Activated naive CD4-positive, alpha-beta T cell treated with Interleukin-2 at 50 U/mL for 16 hours (primary cell): ENCODE measurements around the gene ARHGAP40.
"Not testable (repeated sequence)": the region's sequence is repeated elsewhere in the genome, so short reads cannot be mapped to it uniquely, and the experiment has no call there.

ENCODE experiments used
- DNase-seq: peaks from one replicate; pipeline ENCODE4 v3.0.0-alpha.2; 2020

ARHGAP40 gene

DNA sequence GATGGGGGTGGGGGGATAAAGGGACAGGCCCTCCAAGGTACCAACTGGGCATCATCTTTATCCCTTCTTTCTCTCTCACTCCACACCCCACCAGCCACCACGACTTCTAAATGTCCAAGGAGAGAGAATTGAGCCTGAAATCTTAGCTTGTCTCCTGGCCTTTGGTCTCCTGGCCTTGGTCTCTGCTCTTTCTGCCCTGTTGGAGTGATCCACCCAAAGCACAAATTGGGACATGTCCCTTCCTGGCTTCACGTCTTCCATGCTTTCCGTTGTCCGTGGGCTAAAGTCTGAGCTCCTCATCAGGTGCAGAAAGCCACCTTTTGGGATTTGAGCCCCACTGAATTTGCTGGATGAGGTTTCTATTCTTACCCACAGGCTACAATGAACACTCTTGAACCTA, 12.3 kb upstream of the ARHGAP40 start:
- no peak for DNase-seq

DNA sequence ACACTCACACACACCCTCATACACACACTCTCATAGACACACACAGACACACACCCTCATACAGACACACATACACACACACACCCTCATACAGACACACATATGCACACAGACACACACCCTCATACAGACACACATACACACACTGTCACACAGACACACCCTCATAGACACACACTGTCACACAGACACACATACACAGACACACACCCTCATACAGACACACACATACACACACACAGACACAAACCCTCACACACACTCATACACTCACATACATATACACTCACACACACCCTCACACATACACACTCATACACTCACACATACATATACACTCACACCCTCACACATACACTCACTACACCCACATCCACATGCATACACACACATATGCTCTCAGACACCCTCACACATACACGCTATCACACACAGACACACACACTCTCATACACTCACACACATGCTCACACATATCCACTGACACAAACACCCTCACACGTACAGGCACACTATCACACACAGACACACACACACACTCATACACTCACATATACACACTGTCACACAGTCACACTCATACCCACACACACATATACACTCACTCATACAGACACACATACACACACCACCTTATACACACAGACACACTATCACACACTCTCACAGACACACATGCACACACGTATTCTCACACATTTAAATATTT, 11.5 kb upstream of the ARHGAP40 start:
- no peak for DNase-seq

DNA sequence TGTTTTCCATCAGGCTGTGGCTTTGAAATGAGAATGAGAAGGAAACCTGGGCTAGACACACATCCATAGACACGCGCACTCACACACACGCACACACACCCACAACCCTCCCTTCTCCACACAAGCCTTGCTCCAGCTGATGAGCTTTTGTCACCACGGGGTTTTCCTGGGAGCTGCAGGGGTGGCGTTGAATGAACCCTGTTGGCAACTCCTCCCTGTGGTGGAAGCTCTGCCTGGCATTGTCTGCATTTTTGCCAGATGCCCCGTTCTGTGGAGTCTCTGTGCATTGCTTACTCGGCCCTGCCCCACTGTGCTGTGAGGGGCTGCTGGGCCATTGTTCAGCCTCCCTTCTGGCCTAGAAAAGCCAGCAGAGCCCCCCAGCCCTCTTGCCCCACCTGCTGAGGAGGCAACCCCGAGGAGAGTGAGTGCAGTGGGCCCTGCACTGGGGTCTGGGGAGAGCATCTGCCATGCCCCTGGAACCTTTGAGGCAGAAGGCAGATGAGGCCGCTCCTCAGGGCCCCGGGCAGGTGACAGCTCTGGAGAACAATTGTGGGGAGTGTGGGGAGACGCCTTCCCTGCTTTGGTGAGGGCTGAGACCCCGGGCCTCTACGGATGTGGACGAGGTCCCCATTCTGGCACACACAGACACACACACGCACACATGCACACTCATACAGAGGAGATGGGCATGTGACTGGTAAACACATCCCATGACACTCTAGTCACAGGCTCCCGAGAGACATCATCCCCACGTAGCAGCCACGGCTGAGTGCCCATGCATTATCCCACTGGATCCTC, 10.7 kb upstream of the ARHGAP40 start:
- DNase-seq = no peak

DNA sequence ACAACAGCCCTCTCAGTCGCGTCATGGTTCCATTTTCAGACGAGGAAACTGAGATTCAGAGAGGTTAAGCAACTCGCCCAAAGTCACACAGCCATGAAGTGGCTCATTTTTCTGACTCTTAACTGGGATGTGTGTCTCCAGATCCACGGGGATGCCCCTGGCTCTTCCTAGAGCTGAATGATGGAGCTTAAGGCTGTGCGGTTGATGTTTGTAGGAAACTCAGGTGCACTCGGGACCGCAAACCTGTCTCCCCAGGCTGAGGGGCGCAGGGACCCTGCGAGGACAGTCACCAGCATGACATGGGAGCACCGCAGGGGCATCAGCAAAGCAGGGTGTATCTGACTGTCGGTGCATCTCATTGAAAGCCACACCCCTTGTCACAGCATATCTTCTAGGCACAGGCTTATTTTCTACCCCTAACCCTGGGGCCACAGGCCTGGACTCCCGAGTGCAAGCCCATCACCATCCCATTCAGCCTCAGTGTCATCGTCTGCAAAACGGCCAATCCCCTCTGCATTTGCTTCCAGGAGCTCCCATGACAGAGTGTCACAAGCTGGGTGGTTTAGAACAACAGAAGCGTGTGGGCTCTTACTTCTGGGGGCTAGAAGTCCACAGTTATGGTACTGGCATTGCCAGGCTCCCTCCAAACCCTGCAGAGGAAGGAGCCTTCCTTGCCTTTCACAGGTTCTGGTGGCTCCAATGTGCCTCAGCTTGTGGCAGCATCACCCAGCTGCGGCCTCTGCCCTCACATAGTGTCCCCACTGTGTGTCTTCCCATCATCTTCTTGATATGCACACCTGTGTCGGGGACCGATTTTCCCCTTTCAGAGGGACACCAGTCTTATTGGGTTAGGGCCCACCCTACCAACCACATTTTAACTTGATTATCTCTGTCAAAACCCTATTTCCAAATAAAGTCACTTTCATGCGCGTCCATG, 9.9 kb upstream of the ARHGAP40 start:
- no peak for DNase-seq

DNA sequence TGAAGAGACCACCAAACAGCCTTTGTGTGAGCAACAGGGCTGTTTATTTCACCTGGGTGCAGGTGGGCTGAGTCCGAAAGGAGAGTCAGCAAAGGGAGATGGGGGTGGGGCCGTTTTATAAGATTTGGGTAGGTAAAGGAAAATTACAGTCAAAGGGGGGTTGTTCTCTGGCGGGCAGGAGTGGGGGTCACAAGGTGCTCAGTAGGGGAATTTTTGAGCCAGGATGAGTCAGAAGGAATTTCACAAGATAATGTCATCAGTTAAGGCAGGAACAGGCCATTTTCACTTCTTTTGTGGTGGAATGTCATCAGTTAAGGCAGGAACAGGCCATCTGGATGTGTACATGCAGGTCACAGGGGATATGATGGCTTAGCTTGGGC, 9.2 kb upstream of the ARHGAP40 start:
- DNase-seq = not testable (repeated sequence)

DNA sequence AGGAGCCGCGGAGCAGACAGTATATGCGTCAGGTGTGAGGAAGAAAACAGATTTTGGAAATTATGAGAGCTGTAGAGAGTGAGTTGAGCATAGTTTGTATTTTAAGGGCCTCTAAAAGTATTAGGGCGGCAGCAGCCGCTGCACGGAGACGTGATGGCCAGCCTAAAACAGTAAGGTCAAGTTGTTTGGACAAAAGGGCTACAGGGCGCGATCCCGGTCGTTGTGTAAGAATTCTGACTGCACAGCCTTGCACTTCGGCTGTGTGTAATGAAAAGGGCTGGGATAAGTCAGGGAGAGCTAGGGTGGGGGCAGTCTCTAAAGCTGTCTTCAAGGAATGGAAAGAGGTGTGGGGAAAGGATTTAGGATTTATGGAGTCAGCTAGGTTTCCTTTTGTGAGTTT, 7.3 kb upstream of the ARHGAP40 start:
- not testable (repeated sequence) for DNase-seq

DNA sequence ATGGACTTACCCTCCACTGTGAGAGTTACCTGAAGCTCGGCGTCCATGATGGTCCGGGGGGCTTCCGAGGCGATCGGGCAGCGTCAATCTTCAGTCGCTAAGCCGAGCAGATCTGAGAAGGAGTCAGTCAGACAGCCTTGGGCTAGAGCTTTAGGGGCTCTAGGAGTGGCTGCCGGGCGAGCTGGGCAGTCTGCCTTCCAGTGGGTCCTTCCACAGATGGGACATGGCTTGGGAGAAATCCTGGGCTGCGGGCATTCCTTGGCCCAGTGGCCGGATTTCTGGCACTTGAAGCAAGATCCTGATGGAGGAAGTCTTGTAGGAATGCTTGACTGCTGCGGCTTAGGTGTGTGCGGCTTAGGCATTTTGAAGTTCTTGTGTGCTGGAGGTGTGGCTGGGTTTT, 5.7 kb upstream of the ARHGAP40 start:
- DNase-seq = not testable (repeated sequence)

DNA sequence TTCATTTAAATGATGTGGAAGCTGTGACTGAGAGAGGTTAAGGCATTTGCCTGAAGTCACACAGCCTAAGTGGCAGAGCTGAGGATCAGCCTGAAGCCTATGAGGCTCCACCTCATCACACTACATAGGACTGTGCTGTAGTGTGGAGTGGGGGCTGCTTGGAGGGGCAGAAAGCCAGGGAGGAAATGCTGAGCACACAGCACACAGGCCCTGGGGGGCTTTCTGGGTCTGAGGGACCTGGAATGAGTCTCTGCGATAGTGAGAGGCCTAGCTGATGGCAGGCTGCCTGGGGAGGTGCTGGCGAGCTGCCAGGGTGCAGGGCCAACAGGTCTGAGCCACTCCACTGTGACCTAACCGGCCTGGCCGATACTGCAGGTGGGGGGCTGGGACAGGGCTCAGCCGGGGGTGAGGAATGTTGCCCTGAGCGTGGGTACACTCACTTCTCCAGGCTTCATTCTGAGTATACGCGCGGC, 2.2 kb upstream of the ARHGAP40 start:
- DNase-seq = no peak

DNA sequence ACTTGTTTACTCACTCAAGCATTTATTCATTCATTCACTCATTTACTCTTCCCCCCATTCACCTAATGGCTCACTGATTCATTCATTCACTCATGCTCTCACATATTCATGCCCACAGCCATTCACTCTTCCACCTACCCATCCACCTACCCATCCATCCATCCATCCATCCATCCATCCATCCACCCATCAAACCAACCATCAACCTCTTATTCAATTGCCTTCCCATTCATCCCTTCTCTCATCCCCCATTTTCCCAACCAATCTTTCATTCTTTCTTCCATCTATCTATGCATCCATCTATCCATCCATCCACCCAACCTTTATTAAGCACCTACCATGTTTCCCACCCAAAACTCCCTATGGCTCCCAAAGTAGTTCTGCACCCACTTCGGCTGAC, 1.6 kb upstream of the ARHGAP40 start:
- no peak for DNase-seq

DNA sequence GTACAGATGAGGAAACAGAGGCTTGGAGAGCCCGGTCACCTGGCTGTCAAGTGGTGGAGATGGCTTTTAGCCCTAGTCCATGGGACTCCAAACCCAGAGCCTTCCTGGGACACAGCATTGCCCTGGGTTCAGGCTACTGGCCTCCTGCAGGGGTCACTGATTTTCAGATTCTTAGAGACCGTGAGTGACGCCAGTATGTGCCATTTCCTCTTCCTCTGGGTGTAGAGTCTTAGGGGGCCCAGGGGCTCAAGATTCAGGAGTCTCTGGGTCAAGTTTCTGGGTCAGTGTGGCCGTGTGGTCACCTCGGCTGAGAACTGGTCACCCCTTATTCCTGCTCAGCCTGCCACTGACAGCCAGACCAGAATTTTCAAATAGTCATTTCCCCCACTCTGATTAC, 574 bp downstream of the ARHGAP40 start:
- no peak for DNase-seq

DNA sequence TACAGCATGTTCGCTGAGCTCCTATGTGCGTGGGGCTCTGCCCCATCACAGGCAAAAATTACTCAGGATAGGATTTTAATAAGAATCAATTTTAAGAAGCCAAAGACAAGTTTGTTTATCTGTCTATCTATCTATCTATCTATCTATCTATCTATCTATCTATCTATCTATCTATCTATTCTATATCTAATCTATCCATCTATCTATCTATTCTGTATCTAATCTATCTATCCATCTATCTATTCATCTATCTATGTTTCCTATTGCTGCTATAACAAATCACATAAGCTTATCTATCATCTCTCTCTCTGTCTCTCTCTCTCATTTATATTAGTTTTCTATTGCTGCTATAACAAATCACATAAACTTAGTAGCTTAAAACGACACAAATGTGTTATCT, 1.7 kb downstream of the ARHGAP40 start:
- no peak for DNase-seq

DNA sequence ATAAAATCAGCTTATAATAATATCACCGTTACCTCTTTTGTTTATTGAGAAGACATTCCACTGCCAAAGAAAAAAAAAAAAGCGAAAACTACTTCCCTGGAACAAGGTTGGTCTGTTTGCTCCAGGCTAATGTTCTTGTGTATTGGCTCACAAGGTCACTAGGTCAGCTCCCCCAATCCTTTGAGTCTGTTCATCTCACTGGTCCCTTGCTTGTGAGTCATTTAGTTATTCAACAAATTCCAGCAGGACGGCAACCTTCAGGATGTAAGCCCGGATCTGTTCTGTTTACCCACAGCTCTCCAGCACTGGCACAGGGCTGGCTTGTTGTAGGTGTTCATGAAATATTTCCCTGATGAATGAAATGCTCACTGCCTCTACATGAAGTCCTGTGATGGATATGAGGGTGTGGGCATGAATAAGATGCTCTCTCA, 3.3 kb downstream of the ARHGAP40 start:
- DNase-seq = no peak

DNA sequence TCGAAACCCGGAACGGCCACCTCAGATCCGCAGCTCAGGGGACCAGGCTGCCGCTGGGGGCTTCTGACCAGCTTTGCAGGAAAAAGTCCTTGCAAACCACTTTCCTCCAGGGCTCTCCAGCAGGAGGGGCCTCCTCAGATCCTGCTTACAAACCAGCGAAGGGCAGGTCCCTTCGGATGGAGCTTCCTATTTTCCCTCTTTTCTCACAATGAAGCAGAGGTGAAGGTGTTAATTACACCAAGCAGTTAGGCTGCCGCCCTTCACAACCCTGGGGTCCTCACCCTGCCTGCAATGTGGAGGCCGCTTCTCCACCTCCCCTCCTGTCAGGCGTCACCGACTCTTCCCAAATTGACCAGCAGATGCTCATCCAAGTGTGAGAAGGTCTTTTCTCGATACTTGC, 5.7 kb downstream of the ARHGAP40 start:
- DNase-seq = no peak

DNA sequence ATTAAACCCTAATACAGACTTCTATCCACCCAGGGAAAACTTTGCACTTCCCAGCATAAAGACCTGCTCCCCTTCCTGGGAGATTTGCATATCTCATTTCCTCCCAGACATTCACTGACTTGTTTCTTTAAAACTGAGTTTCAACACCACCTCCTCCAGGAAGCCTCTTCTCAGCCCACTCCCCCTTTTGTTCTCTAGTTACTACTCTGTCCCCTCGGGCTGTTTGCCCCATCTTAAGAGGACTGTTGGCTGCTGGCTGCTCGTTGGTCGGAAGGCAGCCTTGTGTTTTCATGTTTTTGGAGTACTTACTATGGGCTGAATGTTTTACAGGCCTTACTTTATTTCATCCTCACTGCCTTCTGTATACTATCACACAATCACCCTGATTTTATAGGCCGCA, 6.6 kb downstream of the ARHGAP40 start:
- no peak for DNase-seq

DNA sequence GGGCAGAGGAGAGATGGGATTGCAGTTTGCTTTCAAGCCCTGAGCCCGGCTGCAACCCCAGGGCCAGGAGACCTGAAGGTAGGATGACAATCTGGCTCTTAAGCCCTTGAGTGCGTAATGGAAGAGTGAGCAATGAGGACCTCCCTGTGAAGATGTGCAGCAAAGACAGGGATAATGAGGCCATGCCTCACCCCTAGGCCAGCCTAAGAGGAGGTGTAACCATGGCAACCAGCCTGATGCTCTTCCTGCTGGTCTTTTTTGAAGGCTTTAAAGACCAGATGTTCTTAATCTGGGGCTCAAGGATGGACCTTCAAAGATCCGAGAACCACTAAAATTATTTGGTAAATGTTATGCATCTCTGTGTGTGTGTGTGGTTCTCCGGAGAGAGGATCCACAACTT, 8.2 kb downstream of the ARHGAP40 start:
- no peak for DNase-seq

DNA sequence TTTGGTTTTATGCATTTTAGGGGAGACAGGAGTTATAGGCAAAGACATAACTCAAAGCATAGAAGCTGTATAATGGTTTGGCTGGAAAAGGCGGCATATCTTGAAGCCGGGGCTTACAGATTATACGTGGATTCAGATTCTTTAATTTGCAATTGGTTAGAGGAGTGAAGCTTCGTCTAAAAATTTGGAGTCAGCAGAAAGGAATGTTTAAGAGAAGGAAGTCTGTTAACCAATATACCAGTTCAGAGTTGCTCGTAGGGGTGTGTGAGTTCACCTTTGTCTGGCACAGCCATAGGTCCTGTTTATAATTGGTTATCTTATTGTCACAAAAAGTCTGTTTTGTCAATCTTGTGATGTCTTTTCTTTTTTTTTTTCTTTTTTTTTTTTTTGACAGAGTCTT, 8.9 kb downstream of the ARHGAP40 start:
- DNase-seq = no peak

DNA sequence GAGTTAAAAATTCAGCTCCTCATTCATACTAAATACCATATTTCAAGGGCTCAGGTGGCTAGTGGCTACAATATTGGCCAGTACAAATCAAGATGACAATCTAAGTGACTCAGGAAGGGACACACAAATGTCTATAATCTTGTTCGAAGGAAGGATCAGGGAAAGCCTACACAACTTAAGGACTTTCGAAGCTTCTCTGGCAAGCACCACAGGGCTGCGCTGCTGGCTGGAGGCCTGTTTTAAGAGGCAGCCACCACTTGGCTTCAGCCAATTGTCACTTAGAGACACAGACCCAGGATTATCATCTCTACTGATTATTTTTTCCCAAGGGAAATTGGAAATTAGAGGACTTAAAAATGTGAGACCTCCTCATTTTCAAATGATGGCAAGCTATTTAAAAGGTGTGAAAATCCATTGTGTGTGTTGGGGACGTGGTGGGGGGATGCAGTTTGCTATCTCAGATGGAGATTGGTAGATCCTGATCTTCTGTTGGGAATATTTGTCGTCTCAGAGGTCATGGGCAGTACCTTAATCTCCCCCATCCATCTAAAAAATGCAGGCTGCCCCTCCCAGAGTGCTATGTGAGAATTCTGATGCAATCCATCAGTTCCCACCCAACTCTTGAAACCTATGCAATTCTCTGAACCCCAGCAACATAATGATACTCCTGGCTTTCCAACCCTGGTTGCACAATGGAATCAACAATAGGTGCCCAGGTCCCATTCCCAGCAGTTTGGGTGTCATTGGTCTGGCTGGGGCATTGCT, 11.3 kb downstream of the ARHGAP40 start:
- DNase-seq = no peak

DNA sequence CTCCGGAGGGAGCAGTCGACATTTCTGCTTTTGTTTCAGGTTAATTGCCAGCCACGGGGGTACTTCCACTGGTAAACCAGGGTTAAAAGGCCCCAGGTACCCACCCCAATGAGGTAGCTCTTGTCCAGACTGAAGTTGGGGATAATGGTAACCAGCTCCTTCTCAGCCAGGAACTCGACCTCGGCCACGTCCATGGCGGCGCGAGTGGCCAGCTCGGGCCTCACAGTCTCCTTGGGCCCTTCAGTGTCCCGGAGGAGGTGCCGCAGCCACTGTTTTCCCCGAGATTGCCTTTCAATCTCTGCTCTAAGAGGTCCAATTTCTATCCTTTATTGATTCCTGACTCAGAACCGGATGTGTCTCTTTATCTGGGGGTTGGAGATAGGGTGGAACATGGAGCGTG, 13.7 kb downstream of the ARHGAP40 start:
- no peak for DNase-seq

DNA sequence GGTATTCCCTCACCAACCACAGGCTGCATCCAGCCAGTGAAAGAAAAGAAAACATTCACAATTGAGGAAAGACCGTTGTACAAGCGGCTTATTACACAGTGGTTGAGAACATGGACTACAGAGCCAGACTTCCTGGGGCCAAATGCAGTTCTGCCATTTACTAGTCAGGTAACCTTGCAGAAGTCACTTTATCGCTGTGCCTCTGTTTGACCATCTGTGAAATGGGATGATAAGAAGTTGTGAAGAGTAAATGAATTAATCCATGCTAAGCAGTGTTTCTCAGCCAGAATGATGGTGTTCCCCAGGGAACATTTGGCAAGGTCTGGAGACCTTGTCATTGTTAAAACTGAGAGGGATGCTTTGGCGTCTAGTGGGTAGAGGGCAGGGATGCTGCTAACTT, 14.8 kb downstream of the ARHGAP40 start:
- DNase-seq = no peak

DNA sequence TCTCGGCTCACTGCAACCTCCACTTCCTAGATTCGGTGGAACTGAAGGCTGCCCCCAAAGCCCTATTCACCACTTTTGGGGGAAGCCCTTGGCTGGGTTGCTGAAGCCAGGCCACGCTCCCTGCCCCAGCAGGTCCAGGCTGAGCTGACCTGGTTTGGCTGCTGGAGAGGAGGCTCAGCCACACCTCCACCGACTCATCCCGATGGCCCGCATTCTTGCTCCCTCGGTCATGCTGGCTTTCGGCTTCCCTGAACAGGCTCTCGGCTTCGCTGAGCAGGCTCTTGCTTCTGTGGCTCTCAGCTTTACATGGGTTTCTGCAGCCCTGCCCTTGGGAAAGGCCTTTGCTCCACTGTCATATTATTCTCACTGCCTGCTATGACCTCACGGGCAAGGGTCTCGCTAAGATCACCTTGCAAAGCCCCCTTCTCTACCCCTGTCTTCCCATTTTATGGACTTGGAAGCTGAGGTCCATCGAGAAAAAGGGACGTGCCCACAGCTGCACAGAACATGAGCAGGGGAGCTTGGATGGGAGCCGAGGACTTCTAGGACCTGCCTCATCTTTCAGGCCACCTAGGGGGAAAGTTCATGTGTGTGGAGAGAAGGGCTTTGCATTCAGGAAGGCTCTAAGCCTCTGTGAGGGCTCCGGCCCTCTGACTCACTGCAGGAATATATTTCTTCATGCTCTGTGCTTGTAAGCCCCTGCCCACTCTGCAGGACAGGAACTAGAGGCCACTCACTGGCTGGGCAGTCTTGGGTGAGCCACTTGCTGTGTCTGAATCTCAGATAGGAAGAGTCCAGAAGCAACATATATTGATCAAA, 15.6 kb downstream of the ARHGAP40 start:
- DNase-seq = no peak

DNA sequence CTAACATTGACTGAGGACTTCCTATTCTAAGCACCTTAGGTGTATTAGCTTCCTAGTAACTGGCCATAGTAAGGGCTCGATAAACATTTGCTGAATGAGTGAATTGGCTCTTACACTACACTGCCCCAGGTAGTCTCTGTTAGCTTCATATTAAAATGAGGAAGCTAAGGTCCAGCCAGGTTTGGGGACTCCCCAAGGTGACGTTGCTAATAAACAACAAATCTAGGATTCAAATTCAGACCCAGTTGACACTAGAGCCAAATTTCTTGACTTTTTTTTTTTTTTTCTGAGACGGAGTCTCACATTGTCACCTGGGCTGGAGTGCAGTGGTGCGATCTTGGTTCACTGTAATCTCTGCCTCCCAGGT, 16.2 kb downstream of the ARHGAP40 start:
- no peak for DNase-seq

DNA sequence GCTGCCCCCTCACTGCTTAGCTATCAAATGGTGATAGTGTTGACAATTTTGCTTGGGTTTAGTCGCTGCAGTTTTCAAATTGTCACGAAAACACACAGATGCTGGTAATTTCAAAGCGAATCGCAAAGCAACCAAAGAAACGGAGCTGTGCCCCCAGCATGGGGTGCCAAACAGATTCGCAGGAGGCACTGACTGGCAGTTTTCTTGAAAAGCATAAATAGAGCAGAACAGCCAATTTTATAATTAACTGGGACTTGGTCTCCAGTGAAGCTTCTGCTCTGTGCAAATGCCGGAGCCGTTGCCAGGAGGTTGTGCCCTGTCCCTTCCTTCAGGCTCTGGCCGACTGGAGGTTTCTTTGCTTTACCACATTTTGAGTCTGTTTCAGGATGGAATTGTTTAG, 18.8 kb downstream of the ARHGAP40 start:
- DNase-seq = no peak
